GM19043 (cell line): ENCODE measurements around the gene FAM3D.

Experiments
- ATAC-seq: cut with Tn5 transposase; IDR thresholded peaks from one replicate; pipeline ENCODE4 v1.9.1; 2021; ENCODE audit warnings: low read depth; ENCODE audit not compliant: unreplicated experiment

FAM3D gene

GRCh38 chr3:58604031-58604430, 62.5 kb downstream of the FAM3D start:
- no peak for ATAC-seq

GRCh38 chr3:58603606-58604005, 63.0 kb downstream of the FAM3D start:
- no peak for ATAC-seq

- no peak for ATAC-seq
Observed at GRCh38 chr3:58597770-58598310, 68.7 kb downstream of the FAM3D start.

GRCh38 chr3:58596834-58597518, 69.6 kb downstream of the FAM3D start:
- no peak for ATAC-seq

- no peak for ATAC-seq
Observed at GRCh38 chr3:58594117-58594516, 72.5 kb downstream of the FAM3D start.

- no peak for ATAC-seq
Observed at GRCh38 chr3:58591517-58592510, 74.8 kb downstream of the FAM3D start.

GRCh38 chr3:58588030-58588614, 78.5 kb downstream of the FAM3D start:
- ATAC-seq = no peak

GRCh38 chr3:58586776-58587192, 79.8 kb downstream of the FAM3D start:
- ATAC-seq = no peak

GRCh38 chr3:58585994-58586393, 80.6 kb downstream of the FAM3D start:
- ATAC-seq = no peak

- ATAC-seq = peak; percentile 68
Observed at GRCh38 chr3:58585005-58585786, 81.4 kb downstream of the FAM3D start.

GRCh38 chr3:58584690-58585004, 81.9 kb downstream of the FAM3D start:
- ATAC-seq = no peak
